ENCODE results near the gene ETF1.
A peak's percentile ranks its signal among the peaks of the same experiment; 100 is the strongest.

Gene ETF1

GRCh38 chr5:138502121-138502520 is 40.9 kb downstream of the ETF1 start:
- peak; percentile 27 for DNase-seq (ENCODE audit: low read depth)
- no peak for TF ChIP-seq CTCF (conservative IDR thresholded peaks at IDR 0.05; ENCODE audit: low read length)
- H3K4me3 ChIP-seq (ENCODE audit: low read length): no peak overlapping the region

GRCh38 chr5:138498376-138498775 is 44.7 kb downstream of the ETF1 start:
- TF ChIP-seq CTCF (conservative IDR thresholded peaks at IDR 0.05; ENCODE audit: low read length): no peak
- no peak overlapping the region for H3K4me3 ChIP-seq (ENCODE audit: low read length)

GRCh38 chr5:138495351-138495750 is 47.7 kb downstream of the ETF1 start:
- H3K4me3 ChIP-seq (ENCODE audit: low read length): no peak overlapping the region
- TF ChIP-seq CTCF (conservative IDR thresholded peaks at IDR 0.05; ENCODE audit: low read length): no peak
- no peak for DNase-seq (ENCODE audit: low read depth)

More at GRCh38 chr5:138498376-138498775, 44.7 kb downstream of the ETF1 start:
- DNase-seq (ENCODE audit: low read depth): no peak

GRCh38 chr5:138492560-138493045 is 50.4 kb downstream of the ETF1 start:
- peak overlapping the region; percentile 63 for H3K4me3 ChIP-seq (ENCODE audit: low read length)
- no peak for TF ChIP-seq CTCF (conservative IDR thresholded peaks at IDR 0.05; ENCODE audit: low read length)
- no peak for DNase-seq (ENCODE audit: low read depth)

- DNase-seq (ENCODE audit: low read depth): peak; percentile 92
- no peak for TF ChIP-seq CTCF (conservative IDR thresholded peaks at IDR 0.05; ENCODE audit: low read length)
- peak overlapping the region; percentile 65 for H3K4me3 ChIP-seq (ENCODE audit: low read length)
Observed at GRCh38 chr5:138491669-138492559, 51.1 kb downstream of the ETF1 start.

- peak overlapping the region; percentile 65 for H3K4me3 ChIP-seq (ENCODE audit: low read length)
- no peak for TF ChIP-seq CTCF (conservative IDR thresholded peaks at IDR 0.05; ENCODE audit: low read length)
- DNase-seq (ENCODE audit: low read depth): no peak
Observed at GRCh38 chr5:138491284-138491648, 51.8 kb downstream of the ETF1 start.
